H9 (cell line): ENCODE results near the gene KLRK1. TPM values are rescaled to one million over a fixed set of nuclear protein-coding genes. Genes with fewer than 3 reads are reported as not detected.

ENCODE experiments used
- DNase-seq: peaks from one replicate; pipeline ENCODE4 v3.0.0-alpha.2; 2017
- H2AFZ ChIP-seq: one replicate; pipeline ENCODE4 v1.6.1; 2013; ENCODE audit warnings: mild to moderate bottlenecking, low read length, control low read depth, moderate library complexity
- H2AK5ac ChIP-seq: 2 replicates; pipeline ENCODE4 v1.6.1; 2013; ENCODE audit warnings: low read length, control low read depth, mixed read lengths; ENCODE audit not compliant: insufficient read length
- H2BK120ac ChIP-seq: one replicate; pipeline ENCODE4 v1.6.1; 2013; ENCODE audit warnings: low read depth, mild to moderate bottlenecking, low read length, control low read depth, inconsistent platforms; ENCODE audit not compliant: poor library complexity, severe bottlenecking
- H2BK12ac ChIP-seq: 2 replicates; pipeline ENCODE4 v1.6.1; 2013; ENCODE audit warnings: low read length, control low read depth, mixed read lengths, low read depth; ENCODE audit not compliant: insufficient read length
- H2BK15ac ChIP-seq: 2 replicates; pipeline ENCODE4 v1.6.1; 2013; ENCODE audit warnings: low read depth, low read length, control low read depth
- H2BK20ac ChIP-seq: one replicate; pipeline ENCODE4 v1.6.1; 2013; ENCODE audit warnings: low read depth, mild to moderate bottlenecking, low read length, control low read depth, inconsistent platforms; ENCODE audit not compliant: poor library complexity, severe bottlenecking
- H2BK5ac ChIP-seq: 2 replicates; pipeline ENCODE4 v1.6.1; 2013; ENCODE audit warnings: low read length, control low read depth, mixed read lengths; ENCODE audit not compliant: insufficient read length
- H3K14ac ChIP-seq: 2 replicates; pipeline ENCODE4 v1.6.1; 2013; ENCODE audit warnings: low read length, control low read depth; ENCODE audit not compliant: insufficient read depth
- H3K18ac ChIP-seq: 2 replicates; pipeline ENCODE4 v1.6.1; 2013; ENCODE audit warnings: low read depth, mild to moderate bottlenecking, mixed read lengths, low read length, control low read depth; ENCODE audit not compliant: insufficient read length
- H3K23ac ChIP-seq: 2 replicates; pipeline ENCODE4 v1.6.1; 2013; ENCODE audit warnings: low read length, control low read depth, mixed read lengths, low read depth; ENCODE audit not compliant: insufficient read length
- H3K23me2 ChIP-seq: 2 replicates; pipeline ENCODE4 v1.6.1; 2013; ENCODE audit warnings: low read depth, mild to moderate bottlenecking, mixed read lengths, low read length, control low read depth; ENCODE audit not compliant: insufficient read length, poor library complexity, severe bottlenecking
- H3K27ac ChIP-seq: 2 replicates; pipeline ENCODE4 v1.5.1; 2013; ENCODE audit warnings: low read length, control low read depth, mixed read lengths, low read depth; ENCODE audit not compliant: insufficient read length
- H3K27me3 ChIP-seq: 2 replicates; pipeline ENCODE4 v1.6.1; 2013; ENCODE audit warnings: low read length, control low read depth, inconsistent platforms; ENCODE audit not compliant: insufficient read depth
- H3K4ac ChIP-seq: 2 replicates; pipeline ENCODE4 v1.6.1; 2013; ENCODE audit warnings: low read depth, mild to moderate bottlenecking, control low read depth, inconsistent platforms, low read length, moderate library complexity
- H3K4me1 ChIP-seq: 2 replicates; pipeline ENCODE4 v1.6.1; 2013; ENCODE audit warnings: low read length, control low read depth, inconsistent platforms; ENCODE audit not compliant: insufficient read depth
- H3K4me2 ChIP-seq: 2 replicates; pipeline ENCODE4 v1.6.1; 2013; ENCODE audit warnings: low read length, control low read depth, mixed read lengths; ENCODE audit not compliant: insufficient read length, insufficient read depth
- H3K56ac ChIP-seq: 2 replicates; pipeline ENCODE4 v1.6.1; 2013; ENCODE audit warnings: low read depth, mild to moderate bottlenecking, mixed read lengths, low read length, control low read depth; ENCODE audit not compliant: insufficient read length
- H3K79me1 ChIP-seq: 2 replicates; pipeline ENCODE4 v1.6.1; 2013; ENCODE audit warnings: low read depth, mild to moderate bottlenecking, moderate library complexity, low read length, control low read depth, inconsistent platforms; ENCODE audit not compliant: insufficient read depth, poor library complexity, severe bottlenecking
- H3K79me2 ChIP-seq: 2 replicates; pipeline ENCODE4 v1.6.1; 2013; ENCODE audit warnings: low read length, control low read depth, inconsistent platforms; ENCODE audit not compliant: insufficient read depth
- H3K9ac ChIP-seq: 2 replicates; pipeline ENCODE4 v1.6.1; 2013; ENCODE audit warnings: low read length, control low read depth, mixed read lengths; ENCODE audit not compliant: insufficient read length; ENCODE audit errors: extremely low read depth
- H3K9me3 ChIP-seq: one replicate; pipeline ENCODE4 v1.6.1; 2013; ENCODE audit warnings: low read depth, low read length, inconsistent platforms; ENCODE audit not compliant: control insufficient read depth
- H3T11ph ChIP-seq: one replicate; pipeline ENCODE4 v1.6.1; 2013; ENCODE audit warnings: mild to moderate bottlenecking, low read length, control low read depth, inconsistent platforms
- H4K20me1 ChIP-seq: one replicate; pipeline ENCODE4 v1.6.1; 2013; ENCODE audit not compliant: control insufficient read depth, insufficient read length, insufficient read depth
- H4K5ac ChIP-seq: 2 replicates; pipeline ENCODE4 v1.6.1; 2013; ENCODE audit warnings: low read depth, mild to moderate bottlenecking, mixed read lengths, low read length, control low read depth; ENCODE audit not compliant: insufficient read length
- H4K8ac ChIP-seq: replicated peaks from 2 replicates; pipeline ENCODE4 v1.6.1; 2013; ENCODE audit warnings: low read length, control low read depth, mixed read lengths, low read depth; ENCODE audit not compliant: insufficient read length
- H4K91ac ChIP-seq: 2 replicates; pipeline ENCODE4 v1.6.1; 2013; ENCODE audit warnings: low read depth, mild to moderate bottlenecking, moderate library complexity, mixed read lengths, low read length, control low read depth; ENCODE audit not compliant: insufficient read length
- H3K27ac Mint-ChIP-seq, 3 experiments: 2 replicates in 2 of 3; 3 replicates in 1 of 3; pipeline ENCODE4 v1.8.0; 2020 to 2021; ENCODE audit warnings: mixed read lengths in 3 of 3, mild to moderate bottlenecking in 1 of 3, moderate library complexity in 1 of 3
- H3K27me3 Mint-ChIP-seq: 2 replicates; pipeline ENCODE4 v1.8.0; 2021; ENCODE audit warnings: low read depth, mild to moderate bottlenecking, moderate library complexity, mixed read lengths
- H3K36me3 Mint-ChIP-seq, 3 experiments: 2 replicates in 2 of 3; 3 replicates in 1 of 3; pipeline ENCODE4 v1.8.0; 2020 to 2021; ENCODE audit warnings: low read depth in 3 of 3, mixed read lengths in 3 of 3; ENCODE audit not compliant: insufficient read depth in 1 of 3
- H3K4me1 Mint-ChIP-seq, 2 experiments: 2 replicates each; pipeline ENCODE4 v1.8.0; 2020; ENCODE audit warnings: mixed read lengths in 2 of 2
- H3K4me3 Mint-ChIP-seq, 2 experiments: 2 replicates in 1 of 2; 3 replicates in 1 of 2; pipeline ENCODE4 v1.8.0; 2020 to 2021; ENCODE audit warnings: mild to moderate bottlenecking in 2 of 2, mixed read lengths in 2 of 2, moderate library complexity in 1 of 2
- H3K9me3 Mint-ChIP-seq, 2 experiments: 2 replicates in 1 of 2; 3 replicates in 1 of 2; pipeline ENCODE4 v1.8.0; 2020; ENCODE audit warnings: mild to moderate bottlenecking in 2 of 2, mixed read lengths in 2 of 2, moderate library complexity in 1 of 2
- WGBS: extraction: QIAGEN DNeasy Blood & Tissue Kit; methylation state at CpG from one replicate; pipeline ENCODE4 v1.1.7; 2013; ENCODE audit warnings: missing lambda C conversion rate, low lambda C conversion rate, mixed read lengths; ENCODE audit not compliant: insufficient read length; ENCODE audit errors: extremely low coverage; 5-methylcytosine and 5-hydroxymethylcytosine counted together
- total RNA-seq: library from RNA; stranded (reverse); gene quantifications from 2 replicates; pipeline ENCODE4 v1.2.1, GENCODE V29; 2021
- TF ChIP-seq, protein P1 (sequence below): fragments of 200-600 bp; sonication (generic); conservative IDR thresholded peaks from 3 replicates; pipeline ENCODE4 v1.8.0; 2021; ENCODE audit warnings: antibody characterized with exemption, mild to moderate bottlenecking

KLRK1 gene
- total RNA-seq, 1 experiment from 2014 or later, result not detected

DNA sequence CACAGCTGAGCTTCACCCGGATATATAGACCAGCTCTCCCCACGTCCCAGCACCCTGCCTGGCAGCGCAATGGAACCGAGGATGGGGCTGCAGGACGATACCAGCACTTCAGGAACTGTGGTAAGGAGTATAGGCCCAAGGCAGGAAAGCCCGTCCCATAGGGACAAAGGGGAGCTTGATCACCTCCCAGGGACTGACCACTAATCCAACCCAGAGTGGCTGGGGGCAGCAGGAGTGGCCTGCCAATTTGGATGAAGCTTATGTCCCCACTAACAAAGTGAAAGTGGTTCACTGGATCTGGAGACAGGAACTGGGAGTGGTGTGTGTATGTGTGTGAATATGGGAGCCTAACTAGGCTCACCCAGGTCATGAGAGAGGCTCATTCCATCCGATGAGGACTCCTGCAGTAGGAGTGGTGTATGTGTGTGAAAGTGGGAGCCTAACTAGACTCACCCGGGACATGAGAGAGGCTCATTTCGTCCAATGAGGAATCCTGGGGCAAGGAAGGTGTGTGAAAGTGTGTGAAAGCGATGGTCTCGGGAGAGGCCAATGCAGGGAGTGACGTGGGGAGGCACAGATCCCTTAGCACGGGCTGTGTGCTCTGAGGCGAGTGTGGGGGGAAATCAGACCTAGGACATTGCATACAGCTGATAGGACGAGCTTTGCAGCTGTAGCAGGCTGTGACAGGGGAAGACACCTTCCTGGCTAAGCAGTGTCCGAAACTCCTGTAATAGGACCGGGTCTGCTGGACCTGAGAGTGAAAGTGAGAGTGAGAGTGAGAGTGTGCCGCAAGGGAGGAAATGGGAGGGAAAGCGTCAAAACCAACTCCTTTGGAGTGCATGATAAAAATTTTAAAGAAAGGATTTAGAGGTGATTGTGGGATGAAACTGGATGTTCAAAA is 25.7 kb downstream of the KLRK1 start:
- H3K18ac ChIP-seq, result peak overlapping the region; percentile 82
- H3K79me2 ChIP-seq, result no peaks in the 10 kb centered on the region
- no peak overlapping the region for H2BK20ac ChIP-seq
- H2AFZ ChIP-seq, result peak overlapping the region; percentile 14
- Mint-ChIP-seq H3K27me3 (no peaks in the 10 kb centered on the region; the same call in 1 of the 2 replicates), H3K36me3 (peaks cover 3 to 14% (median 8%) of the 10 kb centered on the region in 3 experiments; a peak in 5 of 7 replicates), H3K9me3 (peaks cover 4 to 10% of the 10 kb centered on the region in 2 experiments; a peak in 3 of 5 replicates), H3K4me3 (no peak overlapping the region), H3K27ac (no peak overlapping the region), H3K4me1 (peaks cover 20 to 37% of the 10 kb centered on the region in 2 experiments)
- H4K91ac ChIP-seq, result peak overlapping the region; percentile 9
- H3K23ac ChIP-seq, result no peak overlapping the region
- peak overlapping the region; percentile 99 for H3K4me2 ChIP-seq
- H2BK12ac ChIP-seq, result peak overlapping the region; percentile 72
- H2BK120ac ChIP-seq, result no peak overlapping the region
- H4K5ac ChIP-seq, result peak overlapping the region; percentile 79
- no peak overlapping the region for H2BK5ac ChIP-seq
- H2BK15ac ChIP-seq, result 0 out of 2 replicates have a peak overlapping the region, but pooled peaks have one; percentile 25
- no peak overlapping the region for H3T11ph ChIP-seq
- H3K79me1 ChIP-seq, result no peaks in the 10 kb centered on the region
- no peak overlapping the region for H3K4ac ChIP-seq
- TF ChIP-seq, protein P1, sequence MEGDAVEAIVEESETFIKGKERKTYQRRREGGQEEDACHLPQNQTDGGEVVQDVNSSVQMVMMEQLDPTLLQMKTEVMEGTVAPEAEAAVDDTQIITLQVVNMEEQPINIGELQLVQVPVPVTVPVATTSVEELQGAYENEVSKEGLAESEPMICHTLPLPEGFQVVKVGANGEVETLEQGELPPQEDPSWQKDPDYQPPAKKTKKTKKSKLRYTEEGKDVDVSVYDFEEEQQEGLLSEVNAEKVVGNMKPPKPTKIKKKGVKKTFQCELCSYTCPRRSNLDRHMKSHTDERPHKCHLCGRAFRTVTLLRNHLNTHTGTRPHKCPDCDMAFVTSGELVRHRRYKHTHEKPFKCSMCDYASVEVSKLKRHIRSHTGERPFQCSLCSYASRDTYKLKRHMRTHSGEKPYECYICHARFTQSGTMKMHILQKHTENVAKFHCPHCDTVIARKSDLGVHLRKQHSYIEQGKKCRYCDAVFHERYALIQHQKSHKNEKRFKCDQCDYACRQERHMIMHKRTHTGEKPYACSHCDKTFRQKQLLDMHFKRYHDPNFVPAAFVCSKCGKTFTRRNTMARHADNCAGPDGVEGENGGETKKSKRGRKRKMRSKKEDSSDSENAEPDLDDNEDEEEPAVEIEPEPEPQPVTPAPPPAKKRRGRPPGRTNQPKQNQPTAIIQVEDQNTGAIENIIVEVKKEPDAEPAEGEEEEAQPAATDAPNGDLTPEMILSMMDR, result no peak
- peak overlapping the region; percentile 20 for H3K9ac ChIP-seq
- H3K4me1 ChIP-seq, result peaks cover 15% of the 10 kb centered on the region; the same call in 1 of the 2 replicates
- no peaks in the 10 kb centered on the region for H3K9me3 ChIP-seq
- peak overlapping the region; percentile 9 for H3K56ac ChIP-seq
- no peaks in the 10 kb centered on the region for H4K20me1 ChIP-seq
- H3K27me3 ChIP-seq, result no peaks in the 10 kb centered on the region
- H4K8ac ChIP-seq, result no peak overlapping the region
- WGBS, result no CpG with 5 or more reads among the region's 19 CpGs
- peaks cover 12% of the 10 kb centered on the region for H3K23me2 ChIP-seq
- peak overlapping the region; percentile 15 for H3K27ac ChIP-seq
- no peak overlapping the region for H2AK5ac ChIP-seq
- DNase-seq, result no peak
- H3K14ac ChIP-seq, result peak overlapping the region; percentile 84
